PFSK-1 (cell line): Measurements from ENCODE around the gene CTDSPL.

ENCODE experiments used
- POLR2AphosphoS5 ChIP-seq: IDR thresholded peaks from 2 replicates; pipeline ENCODE4 v1.6.1; 2012; ENCODE audit warnings: low read depth, mild to moderate bottlenecking, control low read depth, low read length, moderate library complexity
- SIN3A ChIP-seq: IDR thresholded peaks from 2 replicates; pipeline ENCODE4 v1.6.1; 2012; ENCODE audit warnings: mild to moderate bottlenecking, low read length, moderate library complexity, borderline replicate concordance; ENCODE audit not compliant: insufficient read depth
- TAF1 ChIP-seq: IDR thresholded peaks from 2 replicates; pipeline ENCODE4 v1.6.1; 2012; ENCODE audit warnings: low read length, control low read depth, borderline replicate concordance; ENCODE audit not compliant: insufficient read depth
- TF ChIP-seq, protein P1 (sequence below), 2 experiments: IDR thresholded peaks; 2 replicates each; pipeline versions ENCODE4 v1.6.1 to v1.8.0; 2011 to 2012; ENCODE audit warnings: low read depth in 2 of 2, low read length in 2 of 2, control low read depth in 1 of 2, inconsistent platforms in 1 of 2, mild to moderate bottlenecking in 1 of 2, moderate library complexity in 1 of 2; ENCODE audit not compliant: insufficient read depth in 1 of 2

DNA sequence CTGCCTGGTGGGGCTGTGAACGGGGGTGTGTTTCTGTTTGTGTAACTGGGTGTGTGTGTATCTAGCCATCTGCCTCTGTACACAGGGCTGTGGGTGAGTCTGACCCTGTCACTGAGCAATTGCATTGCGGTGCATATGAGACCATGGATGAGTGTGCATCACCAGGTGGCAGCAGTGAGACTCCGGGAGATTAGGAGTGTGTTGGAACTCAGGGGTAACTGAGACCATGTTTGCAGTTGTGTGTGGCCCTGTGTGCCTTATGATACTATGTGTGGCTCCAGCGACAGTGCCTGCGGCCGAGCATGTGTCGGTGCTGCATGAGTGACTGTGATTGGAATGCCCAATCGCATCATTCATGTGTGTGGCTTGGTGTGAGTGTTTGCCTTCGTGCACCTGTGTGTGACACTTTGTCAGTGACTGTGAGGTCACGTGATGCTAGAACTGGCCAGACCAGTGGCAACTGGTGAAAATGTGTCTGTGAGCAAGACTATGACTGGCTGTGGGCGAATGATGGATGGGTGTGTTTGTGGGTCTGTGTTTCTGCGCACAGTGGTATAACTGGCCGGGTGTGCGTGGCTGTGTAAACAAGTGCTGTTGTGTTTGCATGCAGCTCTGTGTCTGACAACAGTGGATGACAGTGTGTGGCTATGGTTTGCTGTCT is 142.9 kb downstream of the CTDSPL start:
- no peak for TF ChIP-seq TAF1
- no peak for TF ChIP-seq SIN3A
- TF ChIP-seq POLR2AphosphoS5 = no peak
- TF ChIP-seq, protein P1, sequence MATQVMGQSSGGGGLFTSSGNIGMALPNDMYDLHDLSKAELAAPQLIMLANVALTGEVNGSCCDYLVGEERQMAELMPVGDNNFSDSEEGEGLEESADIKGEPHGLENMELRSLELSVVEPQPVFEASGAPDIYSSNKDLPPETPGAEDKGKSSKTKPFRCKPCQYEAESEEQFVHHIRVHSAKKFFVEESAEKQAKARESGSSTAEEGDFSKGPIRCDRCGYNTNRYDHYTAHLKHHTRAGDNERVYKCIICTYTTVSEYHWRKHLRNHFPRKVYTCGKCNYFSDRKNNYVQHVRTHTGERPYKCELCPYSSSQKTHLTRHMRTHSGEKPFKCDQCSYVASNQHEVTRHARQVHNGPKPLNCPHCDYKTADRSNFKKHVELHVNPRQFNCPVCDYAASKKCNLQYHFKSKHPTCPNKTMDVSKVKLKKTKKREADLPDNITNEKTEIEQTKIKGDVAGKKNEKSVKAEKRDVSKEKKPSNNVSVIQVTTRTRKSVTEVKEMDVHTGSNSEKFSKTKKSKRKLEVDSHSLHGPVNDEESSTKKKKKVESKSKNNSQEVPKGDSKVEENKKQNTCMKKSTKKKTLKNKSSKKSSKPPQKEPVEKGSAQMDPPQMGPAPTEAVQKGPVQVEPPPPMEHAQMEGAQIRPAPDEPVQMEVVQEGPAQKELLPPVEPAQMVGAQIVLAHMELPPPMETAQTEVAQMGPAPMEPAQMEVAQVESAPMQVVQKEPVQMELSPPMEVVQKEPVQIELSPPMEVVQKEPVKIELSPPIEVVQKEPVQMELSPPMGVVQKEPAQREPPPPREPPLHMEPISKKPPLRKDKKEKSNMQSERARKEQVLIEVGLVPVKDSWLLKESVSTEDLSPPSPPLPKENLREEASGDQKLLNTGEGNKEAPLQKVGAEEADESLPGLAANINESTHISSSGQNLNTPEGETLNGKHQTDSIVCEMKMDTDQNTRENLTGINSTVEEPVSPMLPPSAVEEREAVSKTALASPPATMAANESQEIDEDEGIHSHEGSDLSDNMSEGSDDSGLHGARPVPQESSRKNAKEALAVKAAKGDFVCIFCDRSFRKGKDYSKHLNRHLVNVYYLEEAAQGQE (IDR thresholded peaks at IDR 0.05; ENCODE audit: insufficient read depth in 1 of 2, low read depth in 2 of 2, low read length in 2 of 2) = no peak
